ENCODE data around the gene ADAMTS12.
"Not testable (repeated sequence)": the region's sequence is repeated elsewhere in the genome, so short reads cannot be mapped to it uniquely, and the experiment has no call there.

ADAMTS12 gene

GRCh38 chr5:33592245-33592644 lies 299.5 kb downstream of the ADAMTS12 start:
- no peak for DNase-seq (ENCODE audit: low read depth, low spot score)

- no peak for DNase-seq (ENCODE audit: low read depth, low spot score)
These were observed 303.0 kb downstream of the ADAMTS12 start for GRCh38 chr5:33588654-33589372.

DNA sequence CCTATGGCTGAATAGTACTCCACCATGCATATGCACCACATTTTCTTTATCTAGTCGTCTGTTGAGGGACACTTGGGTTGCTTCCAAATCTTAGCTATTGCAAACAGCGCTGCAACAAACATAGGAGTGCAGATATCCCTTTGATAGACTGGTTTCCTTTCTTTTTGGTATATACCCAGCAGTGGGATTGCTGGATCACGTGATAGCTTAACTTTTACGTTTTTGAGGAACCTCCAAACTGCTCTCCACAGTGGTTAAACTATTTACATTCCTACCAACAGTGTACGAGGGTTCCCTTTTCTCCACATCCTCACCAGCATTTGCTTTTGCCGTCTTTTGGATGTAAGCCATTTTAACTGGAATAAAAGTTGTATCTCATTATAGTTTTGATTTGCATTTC lies 308.5 kb downstream of the ADAMTS12 start:
- no peak for DNase-seq (ENCODE audit: low read depth, low spot score)

- DNase-seq (ENCODE audit: low read depth, low spot score): no peak
These were observed 309.4 kb downstream of the ADAMTS12 start for GRCh38 chr5:33582417-33582816.

- no peak for DNase-seq (ENCODE audit: low read depth, low spot score)
These were observed 312.0 kb downstream of the ADAMTS12 start for GRCh38 chr5:33579789-33580188.

DNA sequence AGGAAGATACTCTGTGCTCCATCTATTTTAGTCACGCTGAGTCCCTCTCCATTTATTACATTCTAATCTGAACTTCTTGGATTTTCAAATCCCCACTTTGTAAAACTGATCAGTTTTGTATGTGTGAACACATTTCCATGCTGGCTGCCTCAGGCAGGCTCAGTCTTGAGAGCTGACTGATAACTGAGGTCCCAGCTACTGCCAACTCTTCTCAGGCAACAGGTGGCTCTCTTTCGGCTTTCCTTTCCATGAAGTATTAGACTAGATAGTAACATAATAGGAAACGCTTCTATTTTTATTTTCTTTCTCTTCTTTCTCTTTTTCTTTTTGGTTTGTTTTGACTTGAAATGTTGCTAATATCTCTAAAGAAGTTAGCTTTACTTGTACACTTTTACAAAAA lies 312.6 kb downstream of the ADAMTS12 start:
- DNase-seq (ENCODE audit: low read depth, low spot score): no peak

DNA sequence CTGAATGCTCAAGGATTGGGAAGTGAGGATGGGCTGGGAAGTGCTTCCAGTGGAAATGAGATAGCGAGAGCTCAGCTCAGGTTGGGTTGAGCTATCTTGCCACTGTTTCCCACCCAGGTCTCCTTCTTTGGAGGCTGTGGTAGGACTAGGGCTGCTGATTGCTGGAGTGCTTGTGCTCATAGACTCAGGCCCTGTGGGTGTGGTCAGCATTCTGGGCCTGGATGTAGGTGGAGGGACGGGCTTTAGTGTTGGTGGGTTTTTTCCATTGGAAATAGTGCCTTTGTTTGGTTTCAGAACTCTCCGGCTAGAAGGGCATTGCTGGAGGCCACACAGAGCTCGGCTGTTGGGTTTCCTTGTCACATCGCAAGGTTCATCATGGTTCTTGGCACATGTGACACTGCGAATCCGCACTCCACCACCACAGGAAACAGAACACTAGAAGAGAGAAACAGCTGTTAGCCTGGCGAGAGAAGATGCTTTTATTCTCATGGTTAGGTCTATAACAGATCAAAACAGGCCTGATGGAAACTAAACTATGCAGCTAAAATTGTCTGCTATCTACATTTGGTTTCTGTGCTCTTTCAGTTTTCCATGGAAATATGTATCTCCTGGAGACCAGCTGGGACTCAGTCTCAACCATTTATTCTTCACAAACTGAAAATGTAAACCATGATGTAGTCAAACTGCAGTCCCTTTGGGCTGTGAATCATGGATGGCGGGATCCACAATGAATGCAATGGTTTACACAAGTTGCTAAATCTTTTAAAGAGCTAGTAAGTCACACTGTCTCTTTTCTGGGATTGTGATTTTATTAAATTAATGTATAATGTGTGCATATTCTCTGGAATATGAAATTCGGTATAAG lies 314.8 kb downstream of the ADAMTS12 start:
- no peak for DNase-seq (ENCODE audit: low read depth, low spot score)

- no peak for DNase-seq (ENCODE audit: low read depth, low spot score)
These were observed 326.5 kb downstream of the ADAMTS12 start for GRCh38 chr5:33565324-33565723.

DNA sequence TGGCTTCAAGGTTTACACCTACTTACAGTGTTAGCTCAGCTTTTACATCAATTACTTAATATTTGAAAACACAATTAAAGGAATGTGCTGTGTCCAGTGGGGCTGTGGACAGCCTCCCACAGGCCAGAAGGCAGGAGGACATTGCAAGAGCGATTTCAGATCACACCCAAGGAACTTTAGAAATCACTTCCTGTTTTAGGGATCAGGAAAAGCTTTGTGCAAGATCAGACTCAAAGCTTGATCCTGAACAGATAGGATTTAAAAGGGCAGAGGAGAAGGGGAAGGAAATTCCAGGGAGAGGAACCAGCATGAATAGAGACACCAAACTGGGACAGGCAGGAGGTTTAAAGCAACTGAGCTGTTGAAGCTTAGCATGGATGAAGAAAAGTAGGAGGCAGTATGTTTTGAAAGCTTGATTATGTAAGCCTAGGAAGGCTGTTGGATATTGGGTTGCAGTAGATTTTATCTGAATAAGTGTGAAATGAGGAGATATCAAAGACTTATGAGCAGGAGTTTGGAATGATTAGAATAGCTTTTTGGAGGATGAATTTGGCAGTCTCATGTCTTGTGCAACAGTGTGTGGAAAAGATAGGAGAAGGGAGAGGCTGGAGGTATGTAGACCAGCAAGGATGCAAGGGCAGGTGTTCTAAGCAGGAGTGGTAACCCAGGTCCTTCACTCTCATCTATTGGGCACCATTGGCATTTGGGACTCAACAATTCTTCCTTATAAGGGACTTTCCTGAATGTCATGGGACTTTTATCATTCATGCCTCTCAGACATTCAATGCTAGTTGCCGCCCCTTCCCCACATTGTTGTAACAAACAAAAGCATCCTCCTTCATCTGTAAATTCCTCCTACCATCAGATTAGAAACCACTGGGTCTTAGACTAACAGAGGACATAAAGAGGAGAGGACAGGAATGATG lies 327.5 kb downstream of the ADAMTS12 start:
- no peak for DNase-seq (ENCODE audit: low read depth, low spot score)

DNA sequence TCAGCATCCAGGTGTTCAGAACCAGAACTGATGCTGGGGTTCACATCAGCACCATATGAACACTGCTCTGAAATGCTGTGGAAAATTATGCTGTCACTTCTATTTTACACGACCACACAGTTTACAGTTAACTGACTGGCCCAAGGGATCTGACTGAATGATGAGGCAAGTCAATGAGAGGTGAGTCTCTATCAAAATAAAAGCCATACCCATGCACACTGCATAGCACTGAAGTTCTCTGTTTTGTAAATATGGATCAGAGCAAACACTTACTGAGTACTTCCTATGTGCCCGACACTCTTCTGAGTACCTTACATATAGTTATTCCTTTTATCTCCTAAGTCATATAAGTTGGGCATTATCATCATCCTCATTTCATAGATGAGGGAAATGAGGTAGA lies 328.3 kb downstream of the ADAMTS12 start:
- DNase-seq (ENCODE audit: low read depth, low spot score): no peak

DNA sequence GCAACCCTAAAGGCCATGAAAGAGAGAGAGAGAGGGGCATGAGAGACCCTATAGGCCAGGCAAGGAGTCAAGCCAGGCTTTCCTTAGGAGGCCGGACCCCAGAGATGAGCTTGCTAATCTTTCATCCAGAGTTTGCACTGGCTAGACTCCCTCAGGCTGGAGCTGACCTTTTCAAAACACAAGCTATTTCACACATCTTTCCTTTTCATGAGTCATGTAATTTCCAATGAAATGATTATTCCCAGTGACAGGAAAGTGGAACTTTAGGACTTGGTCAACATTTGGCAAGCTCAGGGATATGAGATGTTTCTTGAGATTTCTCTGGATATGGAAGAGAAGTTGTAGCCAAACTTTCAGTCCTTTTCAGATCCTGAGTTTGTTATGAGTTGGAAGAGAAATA lies 333.3 kb downstream of the ADAMTS12 start:
- no peak for DNase-seq (ENCODE audit: low read depth, low spot score)

DNA sequence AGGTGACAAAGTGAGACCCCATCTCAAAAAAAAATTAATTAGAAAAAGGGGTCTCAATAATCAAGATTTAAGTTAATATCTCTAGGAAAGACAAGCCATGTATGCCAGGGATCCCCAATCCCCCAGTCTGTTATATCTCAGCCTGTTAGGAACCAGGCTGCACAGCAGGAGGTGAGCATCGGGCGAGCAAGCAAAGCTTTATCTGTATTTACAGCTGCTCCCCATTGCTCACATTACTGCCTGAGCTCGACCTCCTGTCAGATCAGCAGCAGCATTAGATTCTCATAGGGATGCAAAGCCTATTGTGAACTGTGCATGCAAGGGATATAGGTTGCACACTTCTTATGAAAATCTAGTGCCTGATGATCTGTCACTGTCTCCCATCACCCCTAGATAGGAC lies 334.2 kb downstream of the ADAMTS12 start:
- DNase-seq (ENCODE audit: low read depth, low spot score): no peak

DNA sequence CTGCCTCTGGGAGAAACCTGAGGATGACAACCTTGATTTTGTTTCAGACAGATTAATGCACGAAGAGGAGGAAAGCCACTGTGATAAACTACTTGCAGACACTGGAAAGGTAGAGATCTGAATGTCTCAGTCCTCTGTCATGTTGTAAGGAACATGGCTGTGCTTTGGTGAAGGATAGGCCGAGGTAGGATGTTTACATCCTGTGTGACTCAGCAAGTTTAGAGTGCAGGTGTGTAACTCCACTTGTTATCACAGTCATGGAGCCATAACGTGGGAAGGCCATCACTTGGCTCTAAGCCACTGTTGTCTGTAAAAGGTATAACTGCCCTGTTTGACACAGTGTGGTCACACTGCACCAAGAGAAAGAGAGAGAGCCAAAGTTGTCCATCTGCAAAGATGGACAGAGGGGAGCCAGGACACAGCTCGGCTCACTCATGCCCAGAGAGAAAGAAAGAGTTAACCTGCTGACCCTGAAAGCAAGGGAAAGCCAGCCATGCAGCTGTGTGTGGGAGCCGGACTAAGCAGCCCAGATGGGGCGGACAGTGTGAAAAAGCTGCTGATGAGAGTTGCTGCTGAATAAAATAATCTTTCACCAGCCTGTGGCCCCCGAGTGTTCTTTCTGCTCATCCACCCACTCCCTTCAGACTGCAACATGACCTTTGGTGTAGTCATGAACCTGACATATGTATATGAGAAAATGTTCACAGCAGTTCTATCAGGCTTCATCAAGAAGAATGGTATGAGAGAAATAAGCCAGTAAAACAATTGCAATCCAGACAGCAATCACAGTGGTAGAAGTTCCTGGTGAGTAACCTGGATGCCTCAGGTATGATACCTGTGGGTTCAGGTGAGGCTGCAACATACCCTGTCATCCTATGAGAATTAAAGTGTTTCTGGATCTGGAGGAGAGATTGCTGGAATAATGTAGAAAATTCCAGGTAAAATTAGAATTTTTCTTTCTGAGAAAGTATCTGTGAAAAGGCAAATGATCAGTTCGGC lies 335.2 kb downstream of the ADAMTS12 start:
- no peak for DNase-seq (ENCODE audit: low read depth, low spot score)

- DNase-seq (ENCODE audit: low read depth, low spot score): no peak
These were observed 341.7 kb downstream of the ADAMTS12 start for GRCh38 chr5:33549982-33550567.

DNA sequence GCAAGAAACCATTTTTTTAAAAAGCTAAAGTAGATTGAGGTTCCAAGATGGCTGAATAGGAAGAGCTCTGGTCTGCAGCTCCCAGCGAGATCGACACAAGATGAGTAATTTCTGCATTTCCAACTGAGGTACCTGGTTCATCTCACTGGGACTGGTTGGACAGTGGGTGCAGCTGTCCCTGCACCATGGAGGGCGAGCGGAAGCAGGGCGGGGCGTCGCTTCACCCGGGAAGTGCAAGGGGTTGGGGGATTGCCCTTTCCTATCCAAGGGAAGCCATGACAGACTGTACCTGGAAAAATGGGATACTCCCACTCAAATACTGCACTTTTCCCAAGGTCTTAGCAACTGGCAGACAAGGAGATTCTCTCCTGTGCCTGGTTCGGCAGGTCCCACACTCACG lies 352.0 kb downstream of the ADAMTS12 start:
- not testable (repeated sequence) for DNase-seq (ENCODE audit: low read depth, low spot score)

- no peak for DNase-seq (ENCODE audit: low read depth, low spot score)
These were observed 352.6 kb downstream of the ADAMTS12 start for GRCh38 chr5:33539212-33539611.

DNA sequence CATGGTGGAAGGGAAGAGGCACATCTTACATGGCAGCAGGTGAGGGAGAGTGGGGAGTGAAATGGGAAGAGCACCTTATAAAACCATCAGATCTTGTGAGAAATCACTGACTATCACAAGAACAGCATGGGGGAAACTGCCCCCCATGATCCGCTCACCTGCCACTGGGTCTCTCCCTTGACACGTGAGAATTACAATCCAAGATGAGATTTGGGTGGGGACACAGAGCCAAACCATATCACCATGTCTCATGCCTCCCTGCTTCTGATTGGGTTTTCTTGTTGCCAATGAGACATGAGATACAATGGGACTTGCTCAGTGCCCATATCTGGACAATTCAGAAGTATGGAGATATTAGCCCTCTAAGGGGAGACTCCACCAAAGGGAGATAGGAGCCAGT lies 353.6 kb downstream of the ADAMTS12 start:
- no peak for DNase-seq (ENCODE audit: low read depth, low spot score)

- DNase-seq (ENCODE audit: low read depth, low spot score): no peak
These were observed 354.6 kb downstream of the ADAMTS12 start for GRCh38 chr5:33537240-33537639.

DNA sequence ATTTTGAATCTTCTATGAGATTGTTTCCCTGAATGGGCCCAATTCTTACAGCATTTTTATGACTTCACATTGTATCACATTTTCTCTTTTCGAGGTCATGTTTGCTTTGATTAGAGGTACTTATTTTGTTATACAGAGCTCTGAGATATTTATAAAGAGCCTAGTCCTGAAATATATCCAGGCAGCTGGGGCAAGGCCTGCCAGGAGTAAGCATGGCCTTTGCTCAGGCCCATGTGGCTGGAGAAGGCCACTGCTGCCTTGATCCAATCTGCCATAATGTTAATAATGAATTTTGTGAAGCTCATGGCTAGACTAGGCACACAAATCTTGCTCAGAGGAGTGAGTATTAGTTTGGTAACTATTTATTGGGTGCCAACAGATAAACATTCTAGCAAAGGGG lies 355.0 kb downstream of the ADAMTS12 start:
- no peak for DNase-seq (ENCODE audit: low read depth, low spot score)

GRCh38 chr5:33531824-33532223 lies 360.0 kb downstream of the ADAMTS12 start:
- DNase-seq (ENCODE audit: low read depth, low spot score): no peak

DNA sequence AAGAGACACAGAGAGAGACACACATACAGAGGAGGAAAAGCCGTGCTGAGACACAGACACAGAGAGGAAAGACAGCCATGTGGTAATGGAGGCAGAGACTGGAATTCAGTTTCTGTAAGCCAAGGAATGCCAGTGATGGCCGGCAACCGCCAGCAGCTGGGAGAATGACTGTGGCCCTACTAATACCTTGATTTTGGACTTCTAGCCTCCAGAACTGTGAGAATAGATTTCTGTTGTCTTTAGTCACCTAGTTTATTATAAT lies 360.8 kb downstream of the ADAMTS12 start:
- no peak for DNase-seq (ENCODE audit: low read depth, low spot score)

Data from brain pericyte (primary cell).